Endodermal cell (in vitro differentiated cells): Measurements from ENCODE around the gene MACROD2. TPM values are rescaled to one million over a fixed set of nuclear protein-coding genes. Genes with fewer than 3 reads are reported as not detected.

Experiments used
- DNase-seq: peaks from one replicate; pipeline ENCODE4 v3.0.0-alpha.2; 2017
- H3K27ac ChIP-seq: 2 replicates; pipeline ENCODE4 v1.5.1; 2013; ENCODE audit warnings: mild to moderate bottlenecking, low read depth, low read length, moderate library complexity
- H3K27me3 ChIP-seq: 2 replicates; pipeline ENCODE4 v1.6.1; 2013; ENCODE audit warnings: mild to moderate bottlenecking, low read length, moderate library complexity; ENCODE audit not compliant: insufficient read depth, control insufficient read depth, poor library complexity, severe bottlenecking
- H3K36me3 ChIP-seq: 2 replicates; pipeline ENCODE4 v1.7.0; 2013; ENCODE audit warnings: mild to moderate bottlenecking, low read length, moderate library complexity; ENCODE audit not compliant: control insufficient read depth, insufficient read depth
- H3K4me1 ChIP-seq: one replicate; pipeline ENCODE4 v1.7.0; 2013; ENCODE audit warnings: low read length; ENCODE audit not compliant: control insufficient read depth, insufficient read depth
- H3K4me3 ChIP-seq: 2 replicates; pipeline ENCODE4 v1.5.1; 2013; ENCODE audit warnings: mild to moderate bottlenecking, low read length, moderate library complexity
- H3K9ac ChIP-seq: 2 replicates; pipeline ENCODE4 v1.6.1; 2013; ENCODE audit warnings: mild to moderate bottlenecking, low read length, moderate library complexity; ENCODE audit not compliant: poor library complexity, severe bottlenecking; ENCODE audit errors: extremely low read depth
- H3K9me3 ChIP-seq: 2 replicates; pipeline ENCODE4 v1.6.1; 2013; ENCODE audit warnings: mild to moderate bottlenecking, low read length, moderate library complexity; ENCODE audit not compliant: control insufficient read depth
- H3K27ac Mint-ChIP-seq: 2 replicates; pipeline ENCODE4 v1.8.0; 2020; ENCODE audit warnings: mixed read lengths
- H3K27me3 Mint-ChIP-seq: 2 replicates; pipeline ENCODE4 v1.8.0; 2021; ENCODE audit warnings: mild to moderate bottlenecking, mixed read lengths; ENCODE audit not compliant: insufficient read depth
- H3K36me3 Mint-ChIP-seq: 2 replicates; pipeline ENCODE4 v1.8.0; 2020; ENCODE audit warnings: low read depth, mixed read lengths
- H3K4me1 Mint-ChIP-seq: 2 replicates; pipeline ENCODE4 v1.8.0; 2020; ENCODE audit warnings: mixed read lengths
- H3K4me3 Mint-ChIP-seq: 2 replicates; pipeline ENCODE4 v1.8.0; 2020; ENCODE audit warnings: mild to moderate bottlenecking, moderate library complexity, mixed read lengths
- H3K9me3 Mint-ChIP-seq: 2 replicates; pipeline ENCODE4 v1.8.0; 2020; ENCODE audit warnings: mild to moderate bottlenecking, mixed read lengths
- CTCF ChIP-seq: fragments of 200-600 bp; sonication (generic); conservative IDR thresholded peaks from 2 replicates; pipeline ENCODE4 v1.5.0; 2021; ENCODE audit warnings: antibody characterized with exemption, mild to moderate bottlenecking
- WGBS, 2 experiments: methylation state at CpG; one replicate each; pipeline versions ENCODE4 v1.1.5 to v1.1.7; 2013; ENCODE audit warnings: missing lambda C conversion rate in 2 of 2, mixed read lengths in 1 of 2; ENCODE audit not compliant: insufficient coverage in 1 of 2, insufficient read length in 1 of 2; 5-methylcytosine and 5-hydroxymethylcytosine counted together
- total RNA-seq, 2 donors: library from RNA; stranded (reverse); fragmentation: NEBNext Ultra II Directional in 1 of 2; extraction: Animal tissue kit (Norgen Biotek cat#: 25700) in 1 of 2; gene quantifications; 2 replicates in 1 of 2; 3 replicates in 1 of 2; pipeline ENCODE4 v1.2.1, GENCODE V29; 2021

MACROD2 gene
- total RNA-seq, 2 donors from 2014 or later = 2.3 to 4.8 TPM

GRCh38 chr20:15802020-15802419 lies 1806.7 kb downstream of the MACROD2 start:
- Mint-ChIP-seq H3K9me3 (peaks cover 18% of the 10 kb centered on the region), H3K36me3 (peaks cover 5% of the 10 kb centered on the region), H3K27me3 (no peaks in the 10 kb centered on the region), H3K4me1 (peaks cover 10% of the 10 kb centered on the region), H3K4me3 (no peak overlapping the region), H3K27ac (no peak overlapping the region)
- Histone ChIP-seq H3K27me3 (no peaks in the 10 kb centered on the region), H3K9ac (no peak overlapping the region), H3K27ac (no peak overlapping the region), H3K4me3 (no peak overlapping the region), H3K4me1 (no peaks in the 10 kb centered on the region), H3K36me3 (no peaks in the 10 kb centered on the region), H3K9me3 (peaks cover 12% of the 10 kb centered on the region)
- 100% methylated on average over 1 of the region's 1 CpG for WGBS, 2 experiments
- DNase-seq = no peak
- TF ChIP-seq CTCF = no peak

GRCh38 chr20:15805154-15805553 lies 1809.8 kb downstream of the MACROD2 start:
- no peak for TF ChIP-seq CTCF
- H3K9ac ChIP-seq = no peak overlapping the region
- H3K9me3 Mint-ChIP-seq = peaks cover 30% of the 10 kb centered on the region
- no peak overlapping the region for H3K27ac ChIP-seq
- H3K36me3 Mint-ChIP-seq = peaks cover 10% of the 10 kb centered on the region
- peaks cover 24% of the 10 kb centered on the region for H3K9me3 ChIP-seq
- H3K27me3 Mint-ChIP-seq = no peaks in the 10 kb centered on the region
- WGBS, 2 experiments = 86 to 100% methylated on average over 2 to 5 of the region's 5 CpGs
- H3K27ac Mint-ChIP-seq = no peak overlapping the region
- no peak overlapping the region for H3K4me3 ChIP-seq
- no peaks in the 10 kb centered on the region for H3K36me3 ChIP-seq
- no peak for DNase-seq
- no peaks in the 10 kb centered on the region for H3K4me1 ChIP-seq
- no peaks in the 10 kb centered on the region for H3K27me3 ChIP-seq
- no peak overlapping the region for H3K4me3 Mint-ChIP-seq
- peaks cover 10% of the 10 kb centered on the region for H3K4me1 Mint-ChIP-seq

GRCh38 chr20:15806105-15806504 lies 1810.8 kb downstream of the MACROD2 start:
- Mint-ChIP-seq H3K27me3 (no peaks in the 10 kb centered on the region), H3K4me1 (peaks cover 10% of the 10 kb centered on the region), H3K4me3 (no peak overlapping the region), H3K27ac (no peak overlapping the region), H3K36me3 (peaks cover 10% of the 10 kb centered on the region), H3K9me3 (peaks cover 29% of the 10 kb centered on the region)
- TF ChIP-seq CTCF = no peak
- Histone ChIP-seq H3K4me1 (no peaks in the 10 kb centered on the region), H3K9me3 (peaks cover 24% of the 10 kb centered on the region), H3K4me3 (no peak overlapping the region), H3K9ac (no peak overlapping the region), H3K27me3 (no peaks in the 10 kb centered on the region), H3K36me3 (no peaks in the 10 kb centered on the region), H3K27ac (no peak overlapping the region)
- DNase-seq = no peak
- 66 to 81% methylated on average over 3 of the region's 3 CpGs for WGBS, 2 experiments
